Caco-2 (cell line): ENCODE results near the gene KCND3. TPM values are rescaled to one million over a fixed set of nuclear protein-coding genes. Genes with fewer than 3 reads are reported as not detected.

Source experiments
- BruUV-seq: library from RNA; stranded (reverse); fragments of 400-500 nt; replicated peaks from 2 replicates; lab custom pipeline; 2021; lab: Mats Ljungman, UMichigan
- CTCF ChIA-PET: fragments of 300-600 bp; sonication (Branson Sonifier 250); formaldehyde crosslinking; loops from one replicate; lab custom pipeline; 2022; ENCODE audit warnings: antibody characterized with exemption; lab: Charles Lee
- POLR2A ChIA-PET: fragments of 300-600 bp; sonication (Branson Sonifier 250); formaldehyde crosslinking; loops from one replicate; lab custom pipeline; 2022; ENCODE audit warnings: antibody characterized with exemption; lab: Charles Lee
- DNase-seq, 2 experiments: peaks; one replicate each; pipeline versions ENCODE4 v3.0.0 to v3.0.0-alpha.2; 2020 to 2022
- H3K27me3 ChIP-seq: replicated peaks from 2 replicates; pipeline ENCODE4 v1.6.0; 2011; ENCODE audit warnings: low read length; ENCODE audit not compliant: control insufficient read depth, insufficient read depth
- H3K36me3 ChIP-seq: 2 replicates; pipeline ENCODE4 v1.5.1; 2011; ENCODE audit warnings: low read length; ENCODE audit not compliant: control insufficient read depth, insufficient read depth
- H3K4me1 ChIP-seq: fragments of 250-450 bp; sonication (Bioruptor Pico); 2 replicates; pipeline ENCODE4 v1.5.1; 2020; ENCODE audit warnings: mild to moderate bottlenecking
- H3K4me3 ChIP-seq: 2 replicates; pipeline ENCODE4 v1.5.1; 2011; ENCODE audit warnings: low read depth, mild to moderate bottlenecking, control low read depth, low read length
- H3K9me3 ChIP-seq: fragments of 250-450 bp; sonication (Bioruptor Pico); 2 replicates; pipeline ENCODE4 v1.5.1; 2020; ENCODE audit warnings: mild to moderate bottlenecking, moderate library complexity
- H3K27ac Mint-ChIP-seq: one replicate; pipeline ENCODE4 v1.8.0; 2022; ENCODE audit warnings: mixed read lengths; ENCODE audit not compliant: unreplicated experiment
- H3K27me3 Mint-ChIP-seq: one replicate; pipeline ENCODE4 v1.8.0; 2022; ENCODE audit warnings: mixed read lengths; ENCODE audit not compliant: insufficient read depth, unreplicated experiment
- H3K36me3 Mint-ChIP-seq: one replicate; pipeline ENCODE4 v1.8.0; 2022; ENCODE audit warnings: mild to moderate bottlenecking, mixed read lengths; ENCODE audit not compliant: insufficient read depth, unreplicated experiment
- H3K4me1 Mint-ChIP-seq: one replicate; pipeline ENCODE4 v1.8.0; 2022; ENCODE audit warnings: low read depth, mixed read lengths; ENCODE audit not compliant: unreplicated experiment
- H3K4me3 Mint-ChIP-seq: one replicate; pipeline ENCODE4 v1.8.0; 2022; ENCODE audit warnings: mild to moderate bottlenecking, moderate library complexity, mixed read lengths; ENCODE audit not compliant: unreplicated experiment
- H3K9me3 Mint-ChIP-seq: one replicate; pipeline ENCODE4 v1.8.0; 2022; ENCODE audit warnings: mixed read lengths; ENCODE audit not compliant: unreplicated experiment
- intact Hi-C: fragments of 100-400 bp; cut with micrococcal nuclease; formaldehyde crosslinking; loops from one replicate; pipeline ENCODE4 v1.10.0; 2022; ENCODE audit not compliant: unreplicated experiment
- total RNA-seq: library from RNA; stranded (reverse); gene quantifications from 2 replicates; pipeline ENCODE4 v1.2.3, GENCODE V29; 2022
- TF ChIP-seq, protein P1 (sequence below), 2 experiments: fragments of 200-600 bp in 1 of 2; IDR thresholded peaks; 1 replicate in 1 of 2; 2 replicates in 1 of 2; pipeline versions ENCODE4 v1.5.1 to v1.8.0; 2011 to 2022; ENCODE audit warnings: antibody characterized with exemption in 1 of 2, control low read depth in 1 of 2, inconsistent platforms in 1 of 2, low read depth in 1 of 2, low read length in 1 of 2, mild to moderate bottlenecking in 1 of 2, moderate library complexity in 1 of 2; ENCODE audit not compliant: insufficient read depth in 1 of 2, severe bottlenecking in 1 of 2, unreplicated experiment in 1 of 2

Gene KCND3
- total RNA-seq, 1 experiment from 2014 or later = 5.1 TPM

DNA sequence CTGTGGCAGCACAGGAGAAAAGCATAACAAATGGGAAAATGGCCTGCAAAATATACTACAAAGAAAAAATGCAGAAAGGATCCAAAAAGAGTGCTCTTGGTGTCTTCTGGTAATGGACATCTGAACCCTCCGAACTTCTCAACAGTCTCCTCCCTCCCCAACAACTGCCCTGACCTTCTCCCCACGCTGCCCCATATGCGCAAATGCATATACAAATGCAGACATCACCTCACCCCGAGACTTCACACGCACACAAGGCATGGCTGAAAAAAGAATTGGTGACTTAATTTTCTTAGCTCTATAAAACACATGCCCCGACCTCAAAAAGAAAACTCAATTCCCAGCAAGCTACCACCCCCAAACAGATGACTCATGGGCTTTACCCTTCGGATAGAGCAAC, 8.4 kb downstream of the KCND3 start:
- Mint-ChIP-seq H3K9me3 (no peaks in the 10 kb centered on the region), H3K36me3 (no peaks in the 10 kb centered on the region), H3K27ac (no peak overlapping the region), H3K27me3 (no peaks in the 10 kb centered on the region), H3K4me3 (no peak overlapping the region), H3K4me1 (peaks cover 16% of the 10 kb centered on the region)
- intact Hi-C loops = no loop called here
- BruUV-seq = no TSS peak
- no peaks in the 10 kb centered on the region for H3K36me3 ChIP-seq
- TF ChIP-seq, protein P1, sequence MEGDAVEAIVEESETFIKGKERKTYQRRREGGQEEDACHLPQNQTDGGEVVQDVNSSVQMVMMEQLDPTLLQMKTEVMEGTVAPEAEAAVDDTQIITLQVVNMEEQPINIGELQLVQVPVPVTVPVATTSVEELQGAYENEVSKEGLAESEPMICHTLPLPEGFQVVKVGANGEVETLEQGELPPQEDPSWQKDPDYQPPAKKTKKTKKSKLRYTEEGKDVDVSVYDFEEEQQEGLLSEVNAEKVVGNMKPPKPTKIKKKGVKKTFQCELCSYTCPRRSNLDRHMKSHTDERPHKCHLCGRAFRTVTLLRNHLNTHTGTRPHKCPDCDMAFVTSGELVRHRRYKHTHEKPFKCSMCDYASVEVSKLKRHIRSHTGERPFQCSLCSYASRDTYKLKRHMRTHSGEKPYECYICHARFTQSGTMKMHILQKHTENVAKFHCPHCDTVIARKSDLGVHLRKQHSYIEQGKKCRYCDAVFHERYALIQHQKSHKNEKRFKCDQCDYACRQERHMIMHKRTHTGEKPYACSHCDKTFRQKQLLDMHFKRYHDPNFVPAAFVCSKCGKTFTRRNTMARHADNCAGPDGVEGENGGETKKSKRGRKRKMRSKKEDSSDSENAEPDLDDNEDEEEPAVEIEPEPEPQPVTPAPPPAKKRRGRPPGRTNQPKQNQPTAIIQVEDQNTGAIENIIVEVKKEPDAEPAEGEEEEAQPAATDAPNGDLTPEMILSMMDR (IDR thresholded peaks at IDR 0.05; ENCODE audit: insufficient read depth in 1 of 2, low read depth in 1 of 2, low read length in 1 of 2, severe bottlenecking in 1 of 2, unreplicated experiment in 1 of 2) = no peak
- no peak for DNase-seq
- H3K9me3 ChIP-seq = no peaks in the 10 kb centered on the region
- H3K4me1 ChIP-seq = peaks cover 28% of the 10 kb centered on the region
- no peaks in the 10 kb centered on the region for H3K27me3 ChIP-seq
- POLR2A ChIA-PET = no interaction called here
- CTCF ChIA-PET = no interaction called here
- no peak overlapping the region for H3K4me3 ChIP-seq

DNA sequence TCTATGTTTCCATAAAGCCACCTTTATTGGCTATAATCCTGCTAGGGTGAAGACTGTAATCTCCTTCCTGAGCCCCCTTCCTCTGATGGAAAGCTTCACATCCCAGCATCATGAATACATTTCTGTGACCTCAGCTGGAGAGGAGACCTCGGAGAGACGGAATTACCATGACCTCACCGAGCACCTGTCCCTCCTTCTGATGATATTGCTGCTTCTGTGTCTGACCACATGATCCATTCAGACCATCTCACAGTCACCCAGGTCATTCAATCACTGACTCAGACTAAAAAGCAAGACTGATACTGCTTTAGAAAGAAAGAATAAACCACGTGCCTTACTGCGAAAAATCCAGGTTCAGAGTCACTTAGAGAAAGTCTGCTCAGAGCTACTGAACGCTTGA, 8.8 kb downstream of the KCND3 start:
- H3K4me1 ChIP-seq = peaks cover 32% of the 10 kb centered on the region
- ChIA-PET POLR2A (no interaction called here), CTCF (no interaction called here)
- TF ChIP-seq, protein P1 (IDR thresholded peaks at IDR 0.05; ENCODE audit: insufficient read depth in 1 of 2, low read depth in 1 of 2, low read length in 1 of 2, severe bottlenecking in 1 of 2, unreplicated experiment in 1 of 2) = no peak
- H3K27me3 Mint-ChIP-seq = no peaks in the 10 kb centered on the region
- no peaks in the 10 kb centered on the region for H3K36me3 ChIP-seq
- H3K4me3 ChIP-seq = no peak overlapping the region
- no peak overlapping the region for H3K27ac Mint-ChIP-seq
- H3K27me3 ChIP-seq = no peaks in the 10 kb centered on the region
- H3K4me1 Mint-ChIP-seq = peaks cover 18% of the 10 kb centered on the region
- no peak overlapping the region for H3K4me3 Mint-ChIP-seq
- H3K9me3 ChIP-seq = no peaks in the 10 kb centered on the region
- no peak for DNase-seq
- H3K36me3 Mint-ChIP-seq = no peaks in the 10 kb centered on the region
- intact Hi-C loops = no loop called here
- no peaks in the 10 kb centered on the region for H3K9me3 Mint-ChIP-seq
- no TSS peak for BruUV-seq

DNA sequence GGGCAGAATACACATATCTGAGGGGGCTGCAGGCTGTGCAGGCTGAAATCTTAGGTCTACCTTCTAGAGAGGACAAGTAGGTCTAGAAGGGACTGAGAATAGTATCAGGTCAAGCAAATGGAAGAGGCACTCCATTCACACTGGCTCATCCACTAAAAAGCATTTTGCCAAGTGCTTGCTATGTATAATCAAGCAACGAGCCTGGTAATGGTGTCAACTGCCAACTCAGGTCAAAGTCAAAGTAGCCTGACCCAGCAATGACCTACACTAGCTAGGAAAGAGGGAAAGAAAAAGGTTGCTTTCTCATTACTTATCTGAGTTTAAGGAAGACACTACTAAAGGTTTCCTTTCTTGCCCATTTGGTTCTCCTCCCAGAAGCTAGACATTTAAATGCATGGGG, 10.8 kb downstream of the KCND3 start:
- Histone ChIP-seq H3K36me3 (no peaks in the 10 kb centered on the region), H3K4me1 (peaks cover 41% of the 10 kb centered on the region), H3K4me3 (no peak overlapping the region), H3K27me3 (no peaks in the 10 kb centered on the region), H3K9me3 (no peaks in the 10 kb centered on the region)
- TF ChIP-seq, protein P1 (IDR thresholded peaks at IDR 0.05; ENCODE audit: insufficient read depth in 1 of 2, low read depth in 1 of 2, low read length in 1 of 2, severe bottlenecking in 1 of 2, unreplicated experiment in 1 of 2) = no peak
- ChIA-PET POLR2A (no interaction called here), CTCF (no interaction called here)
- no peaks in the 10 kb centered on the region for H3K36me3 Mint-ChIP-seq
- DNase-seq = no peak
- H3K4me1 Mint-ChIP-seq = peaks cover 14% of the 10 kb centered on the region
- no peak overlapping the region for H3K27ac Mint-ChIP-seq
- no TSS peak for BruUV-seq
- H3K9me3 Mint-ChIP-seq = no peaks in the 10 kb centered on the region
- H3K27me3 Mint-ChIP-seq = no peaks in the 10 kb centered on the region
- intact Hi-C loops = no loop called here
- H3K4me3 Mint-ChIP-seq = no peak overlapping the region
